ENCODE measurements around the gene WFDC5. TPM values are rescaled to one million over a fixed set of nuclear protein-coding genes. Genes with fewer than 3 reads are reported as not detected.

The WFDC5 gene
- total RNA-seq, 1 experiment from 2014 or later: not detected

DNA sequence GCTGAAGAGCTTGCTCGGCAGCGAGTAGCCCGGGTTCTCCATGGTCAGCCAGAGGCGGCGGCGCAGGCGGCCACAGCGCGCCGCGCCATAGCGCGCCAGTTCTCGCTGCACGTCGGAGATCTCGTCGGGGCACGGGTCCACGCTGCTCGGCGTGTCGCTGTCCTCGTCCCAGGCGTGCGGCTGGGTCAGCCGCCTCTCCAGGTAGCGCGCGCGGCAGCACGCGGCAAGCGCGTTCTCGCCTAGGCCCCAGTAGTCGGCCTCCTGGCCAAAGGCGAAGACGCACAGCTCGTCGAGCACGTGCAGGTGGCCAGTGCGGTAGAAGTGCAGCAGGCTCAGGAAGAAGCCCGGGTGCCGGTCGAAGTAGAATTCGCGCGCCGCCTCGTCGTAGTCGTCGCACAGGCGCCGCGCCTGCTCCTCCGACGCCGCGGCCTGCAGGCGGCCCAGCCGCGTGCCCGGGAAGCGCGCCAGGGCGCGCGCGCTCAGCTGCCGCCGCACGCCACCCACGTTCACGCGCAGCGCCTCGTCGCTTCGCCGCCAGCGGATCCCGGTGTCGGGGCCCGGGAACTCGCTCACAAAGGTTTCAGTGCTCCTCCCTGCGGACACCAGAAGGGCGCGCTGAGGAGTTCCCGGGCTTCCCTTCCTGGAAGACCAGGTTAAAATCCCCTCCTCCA is 16.7 kb downstream of the WFDC5 start (continued):
- peak; percentile 78 for TF ChIP-seq NR2C2 (CRISPR knock-in tag; IDR thresholded peaks at IDR 0.05)
- TF ChIP-seq NR1H2 (CRISPR knock-in tag; IDR thresholded peaks at IDR 0.05): peak; percentile 68
- TF ChIP-seq, protein P1, sequence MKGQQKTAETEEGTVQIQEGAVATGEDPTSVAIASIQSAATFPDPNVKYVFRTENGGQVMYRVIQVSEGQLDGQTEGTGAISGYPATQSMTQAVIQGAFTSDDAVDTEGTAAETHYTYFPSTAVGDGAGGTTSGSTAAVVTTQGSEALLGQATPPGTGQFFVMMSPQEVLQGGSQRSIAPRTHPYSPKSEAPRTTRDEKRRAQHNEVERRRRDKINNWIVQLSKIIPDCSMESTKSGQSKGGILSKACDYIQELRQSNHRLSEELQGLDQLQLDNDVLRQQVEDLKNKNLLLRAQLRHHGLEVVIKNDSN (CRISPR knock-in tag; IDR thresholded peaks at IDR 0.05): peak; percentile 79
- TF ChIP-seq, protein P2, sequence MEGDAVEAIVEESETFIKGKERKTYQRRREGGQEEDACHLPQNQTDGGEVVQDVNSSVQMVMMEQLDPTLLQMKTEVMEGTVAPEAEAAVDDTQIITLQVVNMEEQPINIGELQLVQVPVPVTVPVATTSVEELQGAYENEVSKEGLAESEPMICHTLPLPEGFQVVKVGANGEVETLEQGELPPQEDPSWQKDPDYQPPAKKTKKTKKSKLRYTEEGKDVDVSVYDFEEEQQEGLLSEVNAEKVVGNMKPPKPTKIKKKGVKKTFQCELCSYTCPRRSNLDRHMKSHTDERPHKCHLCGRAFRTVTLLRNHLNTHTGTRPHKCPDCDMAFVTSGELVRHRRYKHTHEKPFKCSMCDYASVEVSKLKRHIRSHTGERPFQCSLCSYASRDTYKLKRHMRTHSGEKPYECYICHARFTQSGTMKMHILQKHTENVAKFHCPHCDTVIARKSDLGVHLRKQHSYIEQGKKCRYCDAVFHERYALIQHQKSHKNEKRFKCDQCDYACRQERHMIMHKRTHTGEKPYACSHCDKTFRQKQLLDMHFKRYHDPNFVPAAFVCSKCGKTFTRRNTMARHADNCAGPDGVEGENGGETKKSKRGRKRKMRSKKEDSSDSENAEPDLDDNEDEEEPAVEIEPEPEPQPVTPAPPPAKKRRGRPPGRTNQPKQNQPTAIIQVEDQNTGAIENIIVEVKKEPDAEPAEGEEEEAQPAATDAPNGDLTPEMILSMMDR (IDR thresholded peaks at IDR 0.05): no peak
- peak; percentile 74; the same call in 1 of the 2 replicates for TF ChIP-seq CREB1 (CRISPR knock-in tag; IDR thresholded peaks at IDR 0.05)
- TF ChIP-seq JUN (CRISPR knock-in tag; IDR thresholded peaks at IDR 0.05): peak; percentile 98

DNA sequence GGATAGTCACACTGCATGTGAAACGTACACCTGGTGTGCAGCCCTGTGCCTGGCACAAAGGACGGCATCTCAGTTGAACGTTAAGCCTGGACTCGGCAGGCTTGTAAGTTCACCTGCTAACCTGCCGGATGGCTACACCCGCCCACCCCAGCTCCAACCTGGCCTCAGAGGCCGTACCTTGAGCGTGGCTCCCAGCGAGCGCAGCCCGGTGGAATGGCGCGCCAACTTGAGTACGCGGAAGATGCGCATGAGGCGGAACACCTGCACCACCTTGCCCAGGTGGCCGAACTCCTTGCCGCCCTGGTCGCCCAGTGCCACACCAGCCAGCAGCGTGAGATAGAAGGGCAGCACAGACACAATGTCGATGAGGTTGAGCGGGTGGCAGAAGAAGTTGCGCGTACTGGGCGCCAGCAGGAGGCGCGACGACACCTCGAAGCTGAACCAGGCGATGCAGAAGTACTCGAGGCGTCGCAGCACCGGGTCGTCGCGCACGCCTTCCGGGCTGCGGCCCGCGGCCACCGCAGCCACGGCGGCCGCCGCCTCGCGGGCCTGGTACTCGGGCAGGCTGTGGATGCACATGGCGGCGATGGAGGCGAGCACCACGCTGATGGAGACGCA is 17.4 kb downstream of the WFDC5 start:
- ChIA-PET CTCF (interaction anchor here (0.8 to 9.5 kb wide), 13 partner anchors 15 to 203 kb away, joined by 3 to 165 read pairs (median 10); partner anchors contain the start of gene WFDC5), POLR2A (no interaction called here)
- peaks cover 15% of the 10 kb centered on the region for H3K4me1 Mint-ChIP-seq
- DNase-seq (ENCODE audit: low spot score) (peak; percentile 50), ATAC-seq (no peak)
- peak overlapping the region; percentile 34 for H3K4me3 Mint-ChIP-seq
- peaks cover 3% of the 10 kb centered on the region; the same call in 1 of the 2 replicates for H3K36me3 Mint-ChIP-seq
- H3K27ac Mint-ChIP-seq: no peak overlapping the region
- H3K27me3 Mint-ChIP-seq (ENCODE audit: low read depth): peaks cover 61% of the 10 kb centered on the region
- H3K9me3 Mint-ChIP-seq: no peaks in the 10 kb centered on the region
- TF ChIP-seq ATF1 (CRISPR knock-in tag; IDR thresholded peaks at IDR 0.05) (no peak), SP1 (CRISPR knock-in tag; conservative IDR thresholded peaks at IDR 0.05) (no peak), TCF7 (CRISPR knock-in tag; IDR thresholded peaks at IDR 0.05; ENCODE audit: low read depth) (no peak), ZNF121 (CRISPR knock-in tag; IDR thresholded peaks at IDR 0.05) (no peak), CBFB (CRISPR knock-in tag; IDR thresholded peaks at IDR 0.05; ENCODE audit: low read depth) (no peak), PRRX2 (CRISPR knock-in tag; IDR thresholded peaks at IDR 0.05) (no peak), ESRRA (CRISPR knock-in tag; IDR thresholded peaks at IDR 0.05; ENCODE audit: borderline replicate concordance) (no peak), TP53 (CRISPR knock-in tag; IDR thresholded peaks at IDR 0.05) (no peak), EMX1 (CRISPR knock-in tag; IDR thresholded peaks at IDR 0.05) (no peak), NR2C2 (CRISPR knock-in tag; IDR thresholded peaks at IDR 0.05) (no peak), NFE2L1 (CRISPR knock-in tag; IDR thresholded peaks at IDR 0.05) (no peak), NFATC4 (CRISPR knock-in tag; IDR thresholded peaks at IDR 0.05) (no peak)
- TF ChIP-seq, protein P3, sequence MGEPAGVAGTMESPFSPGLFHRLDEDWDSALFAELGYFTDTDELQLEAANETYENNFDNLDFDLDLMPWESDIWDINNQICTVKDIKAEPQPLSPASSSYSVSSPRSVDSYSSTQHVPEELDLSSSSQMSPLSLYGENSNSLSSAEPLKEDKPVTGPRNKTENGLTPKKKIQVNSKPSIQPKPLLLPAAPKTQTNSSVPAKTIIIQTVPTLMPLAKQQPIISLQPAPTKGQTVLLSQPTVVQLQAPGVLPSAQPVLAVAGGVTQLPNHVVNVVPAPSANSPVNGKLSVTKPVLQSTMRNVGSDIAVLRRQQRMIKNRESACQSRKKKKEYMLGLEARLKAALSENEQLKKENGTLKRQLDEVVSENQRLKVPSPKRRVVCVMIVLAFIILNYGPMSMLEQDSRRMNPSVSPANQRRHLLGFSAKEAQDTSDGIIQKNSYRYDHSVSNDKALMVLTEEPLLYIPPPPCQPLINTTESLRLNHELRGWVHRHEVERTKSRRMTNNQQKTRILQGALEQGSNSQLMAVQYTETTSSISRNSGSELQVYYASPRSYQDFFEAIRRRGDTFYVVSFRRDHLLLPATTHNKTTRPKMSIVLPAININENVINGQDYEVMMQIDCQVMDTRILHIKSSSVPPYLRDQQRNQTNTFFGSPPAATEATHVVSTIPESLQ (CRISPR knock-in tag; IDR thresholded peaks at IDR 0.05): no peak
- TF ChIP-seq, protein P4, sequence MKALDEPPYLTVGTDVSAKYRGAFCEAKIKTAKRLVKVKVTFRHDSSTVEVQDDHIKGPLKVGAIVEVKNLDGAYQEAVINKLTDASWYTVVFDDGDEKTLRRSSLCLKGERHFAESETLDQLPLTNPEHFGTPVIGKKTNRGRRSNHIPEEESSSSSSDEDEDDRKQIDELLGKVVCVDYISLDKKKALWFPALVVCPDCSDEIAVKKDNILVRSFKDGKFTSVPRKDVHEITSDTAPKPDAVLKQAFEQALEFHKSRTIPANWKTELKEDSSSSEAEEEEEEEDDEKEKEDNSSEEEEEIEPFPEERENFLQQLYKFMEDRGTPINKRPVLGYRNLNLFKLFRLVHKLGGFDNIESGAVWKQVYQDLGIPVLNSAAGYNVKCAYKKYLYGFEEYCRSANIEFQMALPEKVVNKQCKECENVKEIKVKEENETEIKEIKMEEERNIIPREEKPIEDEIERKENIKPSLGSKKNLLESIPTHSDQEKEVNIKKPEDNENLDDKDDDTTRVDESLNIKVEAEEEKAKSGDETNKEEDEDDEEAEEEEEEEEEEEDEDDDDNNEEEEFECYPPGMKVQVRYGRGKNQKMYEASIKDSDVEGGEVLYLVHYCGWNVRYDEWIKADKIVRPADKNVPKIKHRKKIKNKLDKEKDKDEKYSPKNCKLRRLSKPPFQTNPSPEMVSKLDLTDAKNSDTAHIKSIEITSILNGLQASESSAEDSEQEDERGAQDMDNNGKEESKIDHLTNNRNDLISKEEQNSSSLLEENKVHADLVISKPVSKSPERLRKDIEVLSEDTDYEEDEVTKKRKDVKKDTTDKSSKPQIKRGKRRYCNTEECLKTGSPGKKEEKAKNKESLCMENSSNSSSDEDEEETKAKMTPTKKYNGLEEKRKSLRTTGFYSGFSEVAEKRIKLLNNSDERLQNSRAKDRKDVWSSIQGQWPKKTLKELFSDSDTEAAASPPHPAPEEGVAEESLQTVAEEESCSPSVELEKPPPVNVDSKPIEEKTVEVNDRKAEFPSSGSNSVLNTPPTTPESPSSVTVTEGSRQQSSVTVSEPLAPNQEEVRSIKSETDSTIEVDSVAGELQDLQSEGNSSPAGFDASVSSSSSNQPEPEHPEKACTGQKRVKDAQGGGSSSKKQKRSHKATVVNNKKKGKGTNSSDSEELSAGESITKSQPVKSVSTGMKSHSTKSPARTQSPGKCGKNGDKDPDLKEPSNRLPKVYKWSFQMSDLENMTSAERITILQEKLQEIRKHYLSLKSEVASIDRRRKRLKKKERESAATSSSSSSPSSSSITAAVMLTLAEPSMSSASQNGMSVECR (CRISPR knock-in tag; IDR thresholded peaks at IDR 0.05; ENCODE audit: borderline replicate concordance): no peak
- TF ChIP-seq, protein P5, sequence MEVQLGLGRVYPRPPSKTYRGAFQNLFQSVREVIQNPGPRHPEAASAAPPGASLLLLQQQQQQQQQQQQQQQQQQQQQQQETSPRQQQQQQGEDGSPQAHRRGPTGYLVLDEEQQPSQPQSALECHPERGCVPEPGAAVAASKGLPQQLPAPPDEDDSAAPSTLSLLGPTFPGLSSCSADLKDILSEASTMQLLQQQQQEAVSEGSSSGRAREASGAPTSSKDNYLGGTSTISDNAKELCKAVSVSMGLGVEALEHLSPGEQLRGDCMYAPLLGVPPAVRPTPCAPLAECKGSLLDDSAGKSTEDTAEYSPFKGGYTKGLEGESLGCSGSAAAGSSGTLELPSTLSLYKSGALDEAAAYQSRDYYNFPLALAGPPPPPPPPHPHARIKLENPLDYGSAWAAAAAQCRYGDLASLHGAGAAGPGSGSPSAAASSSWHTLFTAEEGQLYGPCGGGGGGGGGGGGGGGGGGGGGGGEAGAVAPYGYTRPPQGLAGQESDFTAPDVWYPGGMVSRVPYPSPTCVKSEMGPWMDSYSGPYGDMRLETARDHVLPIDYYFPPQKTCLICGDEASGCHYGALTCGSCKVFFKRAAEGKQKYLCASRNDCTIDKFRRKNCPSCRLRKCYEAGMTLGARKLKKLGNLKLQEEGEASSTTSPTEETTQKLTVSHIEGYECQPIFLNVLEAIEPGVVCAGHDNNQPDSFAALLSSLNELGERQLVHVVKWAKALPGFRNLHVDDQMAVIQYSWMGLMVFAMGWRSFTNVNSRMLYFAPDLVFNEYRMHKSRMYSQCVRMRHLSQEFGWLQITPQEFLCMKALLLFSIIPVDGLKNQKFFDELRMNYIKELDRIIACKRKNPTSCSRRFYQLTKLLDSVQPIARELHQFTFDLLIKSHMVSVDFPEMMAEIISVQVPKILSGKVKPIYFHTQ (CRISPR knock-in tag; IDR thresholded peaks at IDR 0.05): no peak
- TF ChIP-seq, protein P6, sequence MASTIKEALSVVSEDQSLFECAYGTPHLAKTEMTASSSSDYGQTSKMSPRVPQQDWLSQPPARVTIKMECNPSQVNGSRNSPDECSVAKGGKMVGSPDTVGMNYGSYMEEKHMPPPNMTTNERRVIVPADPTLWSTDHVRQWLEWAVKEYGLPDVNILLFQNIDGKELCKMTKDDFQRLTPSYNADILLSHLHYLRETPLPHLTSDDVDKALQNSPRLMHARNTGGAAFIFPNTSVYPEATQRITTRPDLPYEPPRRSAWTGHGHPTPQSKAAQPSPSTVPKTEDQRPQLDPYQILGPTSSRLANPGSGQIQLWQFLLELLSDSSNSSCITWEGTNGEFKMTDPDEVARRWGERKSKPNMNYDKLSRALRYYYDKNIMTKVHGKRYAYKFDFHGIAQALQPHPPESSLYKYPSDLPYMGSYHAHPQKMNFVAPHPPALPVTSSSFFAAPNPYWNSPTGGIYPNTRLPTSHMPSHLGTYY (CRISPR knock-in tag; IDR thresholded peaks at IDR 0.05): no peak
- TF ChIP-seq, protein P7, sequence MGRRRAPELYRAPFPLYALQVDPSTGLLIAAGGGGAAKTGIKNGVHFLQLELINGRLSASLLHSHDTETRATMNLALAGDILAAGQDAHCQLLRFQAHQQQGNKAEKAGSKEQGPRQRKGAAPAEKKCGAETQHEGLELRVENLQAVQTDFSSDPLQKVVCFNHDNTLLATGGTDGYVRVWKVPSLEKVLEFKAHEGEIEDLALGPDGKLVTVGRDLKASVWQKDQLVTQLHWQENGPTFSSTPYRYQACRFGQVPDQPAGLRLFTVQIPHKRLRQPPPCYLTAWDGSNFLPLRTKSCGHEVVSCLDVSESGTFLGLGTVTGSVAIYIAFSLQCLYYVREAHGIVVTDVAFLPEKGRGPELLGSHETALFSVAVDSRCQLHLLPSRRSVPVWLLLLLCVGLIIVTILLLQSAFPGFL (CRISPR knock-in tag; IDR thresholded peaks at IDR 0.05; ENCODE audit: borderline replicate concordance): no peak
